Stimulated activated naive B cell treated with anti-CD40 and anti-IgM and Interleukin-4, amounts not matched to agents 10 μg/mL and 1 μg/mL and 100 μg/mL, for 72 hours (primary cell): ENCODE data around the gene SHANK1.
A peak's percentile ranks its signal among the peaks of the same experiment; 100 is the strongest.

ENCODE experiments used
- ATAC-seq, 2 donors: fragments of 150-1000 bp; cut with Tn5 transposase; replicated peaks; 2 replicates each; pipeline ENCODE4 v1.10.0; 2021; ENCODE audit warnings: moderate library complexity in 1 of 2
- DNase-seq: peaks from one replicate; pipeline ENCODE4 v3.0.0; 2021
- H3K27ac Mint-ChIP-seq: one replicate; pipeline ENCODE4 v1.8.0; 2022; ENCODE audit warnings: mild to moderate bottlenecking, mixed read lengths
- H3K27me3 Mint-ChIP-seq, 2 donors: one replicate each; pipeline ENCODE4 v1.8.0; 2022; ENCODE audit warnings: mixed read lengths in 2 of 2
- H3K36me3 Mint-ChIP-seq, 2 donors: one replicate each; pipeline ENCODE4 v1.8.0; 2022; ENCODE audit warnings: mixed read lengths in 2 of 2, mild to moderate bottlenecking in 1 of 2
- H3K4me1 Mint-ChIP-seq, 2 donors: one replicate each; pipeline ENCODE4 v1.8.0; 2022; ENCODE audit warnings: mixed read lengths in 2 of 2, mild to moderate bottlenecking in 1 of 2
- H3K4me3 Mint-ChIP-seq, 2 donors: one replicate each; pipeline ENCODE4 v1.8.0; 2022; ENCODE audit warnings: mild to moderate bottlenecking in 2 of 2, mixed read lengths in 2 of 2, moderate library complexity in 1 of 2
- H3K9me3 Mint-ChIP-seq, 2 donors: one replicate each; pipeline ENCODE4 v1.8.0; 2022; ENCODE audit warnings: mixed read lengths in 2 of 2, mild to moderate bottlenecking in 1 of 2

Gene SHANK1

GRCh38 chr19:50745221-50745620, 25.6 kb upstream of the SHANK1 start:
- H3K27me3 Mint-ChIP-seq: peaks cover 32 to 43% of the 10 kb centered on the region in 2 donors
- H3K4me1 Mint-ChIP-seq: no peaks in the 10 kb centered on the region
- H3K27ac Mint-ChIP-seq: no peak overlapping the region
- H3K36me3 Mint-ChIP-seq: peaks cover 0 to 4% of the 10 kb centered on the region in 2 donors
- DNase-seq (no peak), ATAC-seq (no peak)
- H3K4me3 Mint-ChIP-seq: no peak overlapping the region
- H3K9me3 Mint-ChIP-seq: no peaks in the 10 kb centered on the region

DNA sequence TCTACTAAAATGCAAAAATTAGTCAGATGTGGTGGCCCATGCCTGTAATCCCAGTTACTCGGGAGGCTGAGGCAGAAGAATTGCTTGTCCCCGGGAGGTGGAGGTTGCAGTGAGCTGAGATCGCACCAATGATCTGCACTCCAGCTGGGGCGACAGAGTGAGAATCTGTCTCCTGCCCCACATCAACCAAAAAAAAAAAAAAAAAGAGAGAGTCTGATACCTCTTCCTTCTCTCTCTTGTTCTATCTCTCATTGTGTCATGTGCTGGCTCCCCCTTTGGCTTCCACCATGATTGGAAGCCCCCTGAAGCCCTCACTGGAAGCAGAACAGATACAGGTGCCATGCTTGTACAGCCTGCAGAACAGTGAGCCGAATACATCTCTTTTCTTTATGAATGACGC, 23.9 kb upstream of the SHANK1 start:
- Mint-ChIP-seq H3K27ac (no peak overlapping the region), H3K4me3 (no peak overlapping the region), H3K27me3 (peaks cover 45 to 55% of the 10 kb centered on the region in 2 donors), H3K36me3 (peaks cover 0 to 4% of the 10 kb centered on the region in 2 donors), H3K9me3 (no peaks in the 10 kb centered on the region), H3K4me1 (no peaks in the 10 kb centered on the region)
- no peak for DNase-seq
- no peak for ATAC-seq

GRCh38 chr19:50741179-50741933, 21.8 kb upstream of the SHANK1 start:
- ATAC-seq (no peak), DNase-seq (no peak)
- H3K4me3 Mint-ChIP-seq: no peak overlapping the region
- H3K27me3 Mint-ChIP-seq: peaks cover 55 to 69% of the 10 kb centered on the region in 2 donors
- no peaks in the 10 kb centered on the region for H3K9me3 Mint-ChIP-seq
- H3K36me3 Mint-ChIP-seq: peaks cover 0 to 4% of the 10 kb centered on the region in 2 donors
- no peak overlapping the region for H3K27ac Mint-ChIP-seq
- H3K4me1 Mint-ChIP-seq: no peaks in the 10 kb centered on the region

- Mint-ChIP-seq H3K4me1 (no peaks in the 10 kb centered on the region), H3K9me3 (no peaks in the 10 kb centered on the region), H3K27ac (no peak overlapping the region), H3K4me3 (no peak overlapping the region), H3K27me3 (peaks cover 54 to 68% of the 10 kb centered on the region in 2 donors), H3K36me3 (peaks cover 0 to 4% of the 10 kb centered on the region in 2 donors)
- DNase-seq (no peak), ATAC-seq (no peak)
These were observed 20.4 kb upstream of the SHANK1 start for GRCh38 chr19:50739914-50740426.

- DNase-seq: no peak
- H3K4me1 Mint-ChIP-seq: no peaks in the 10 kb centered on the region
- peaks cover 0 to 4% of the 10 kb centered on the region in 2 donors for H3K36me3 Mint-ChIP-seq
- H3K27ac Mint-ChIP-seq: no peak overlapping the region
- no peaks in the 10 kb centered on the region for H3K9me3 Mint-ChIP-seq
- peaks cover 54 to 73% of the 10 kb centered on the region in 2 donors for H3K27me3 Mint-ChIP-seq
- ATAC-seq: no peak
- H3K4me3 Mint-ChIP-seq: no peak overlapping the region
These were observed 19.7 kb upstream of the SHANK1 start for GRCh38 chr19:50739132-50739913.

- H3K27me3 Mint-ChIP-seq: peaks cover 42 to 69% of the 10 kb centered on the region in 2 donors
- no peaks in the 10 kb centered on the region for H3K9me3 Mint-ChIP-seq
- ATAC-seq (no peak), DNase-seq (no peak)
- no peaks in the 10 kb centered on the region for H3K4me1 Mint-ChIP-seq
- no peak overlapping the region for H3K27ac Mint-ChIP-seq
- H3K36me3 Mint-ChIP-seq: no peaks in the 10 kb centered on the region
- no peak overlapping the region for H3K4me3 Mint-ChIP-seq
These were observed 16.7 kb upstream of the SHANK1 start for GRCh38 chr19:50736338-50736737.

DNA sequence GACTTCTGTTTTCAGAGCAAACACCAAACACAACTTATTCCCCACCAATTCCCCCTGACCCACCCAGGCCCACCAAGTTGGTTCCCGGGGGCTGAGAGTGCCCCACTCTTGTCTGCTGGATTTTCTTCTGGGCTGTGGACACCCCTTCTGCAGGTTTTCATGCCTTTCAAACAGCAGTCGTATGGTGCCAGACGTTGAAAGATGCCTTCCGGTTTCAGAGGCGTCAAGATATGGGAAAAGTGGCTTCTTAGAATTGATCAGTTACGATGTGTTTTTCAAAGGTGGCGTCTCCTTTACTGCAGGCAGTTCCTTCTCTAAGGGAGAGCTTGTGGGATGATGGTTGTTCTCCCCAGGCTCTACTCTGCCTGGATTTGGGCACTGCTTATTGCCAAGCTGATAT, 16.3 kb upstream of the SHANK1 start:
- Mint-ChIP-seq H3K4me1 (no peaks in the 10 kb centered on the region), H3K27ac (no peak overlapping the region), H3K27me3 (peaks cover 41 to 69% of the 10 kb centered on the region in 2 donors), H3K9me3 (no peaks in the 10 kb centered on the region), H3K4me3 (no peak overlapping the region), H3K36me3 (no peaks in the 10 kb centered on the region)
- DNase-seq (no peak), ATAC-seq (no peak)

DNA sequence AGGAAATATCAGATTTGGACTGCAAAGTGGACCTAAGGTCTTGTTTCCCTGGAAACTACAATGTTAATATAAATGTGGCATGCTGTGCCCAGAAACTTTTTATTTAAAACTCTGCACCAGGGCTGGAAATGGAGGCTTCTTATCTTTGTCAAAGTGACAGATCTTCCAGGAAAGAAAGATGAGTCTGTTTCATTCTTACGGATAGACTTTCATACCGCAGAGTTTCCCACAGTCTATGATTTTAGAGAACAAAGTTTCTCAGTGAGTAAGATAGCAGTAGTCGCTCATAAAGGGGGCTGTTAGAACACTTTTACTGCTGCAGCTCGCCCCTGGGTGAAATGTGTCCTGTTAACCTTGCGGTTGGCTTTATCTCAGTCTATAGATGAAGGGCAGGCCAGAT, 10.3 kb upstream of the SHANK1 start:
- H3K27ac Mint-ChIP-seq: no peak overlapping the region
- ATAC-seq (no peak), DNase-seq (no peak)
- peaks cover 40 to 66% of the 10 kb centered on the region in 2 donors for H3K27me3 Mint-ChIP-seq
- peaks cover 8 to 21% of the 10 kb centered on the region in 2 donors for H3K4me1 Mint-ChIP-seq
- H3K4me3 Mint-ChIP-seq: no peak overlapping the region
- H3K36me3 Mint-ChIP-seq: no peaks in the 10 kb centered on the region
- H3K9me3 Mint-ChIP-seq: peaks cover 4% of the 10 kb centered on the region in 2 donors

DNA sequence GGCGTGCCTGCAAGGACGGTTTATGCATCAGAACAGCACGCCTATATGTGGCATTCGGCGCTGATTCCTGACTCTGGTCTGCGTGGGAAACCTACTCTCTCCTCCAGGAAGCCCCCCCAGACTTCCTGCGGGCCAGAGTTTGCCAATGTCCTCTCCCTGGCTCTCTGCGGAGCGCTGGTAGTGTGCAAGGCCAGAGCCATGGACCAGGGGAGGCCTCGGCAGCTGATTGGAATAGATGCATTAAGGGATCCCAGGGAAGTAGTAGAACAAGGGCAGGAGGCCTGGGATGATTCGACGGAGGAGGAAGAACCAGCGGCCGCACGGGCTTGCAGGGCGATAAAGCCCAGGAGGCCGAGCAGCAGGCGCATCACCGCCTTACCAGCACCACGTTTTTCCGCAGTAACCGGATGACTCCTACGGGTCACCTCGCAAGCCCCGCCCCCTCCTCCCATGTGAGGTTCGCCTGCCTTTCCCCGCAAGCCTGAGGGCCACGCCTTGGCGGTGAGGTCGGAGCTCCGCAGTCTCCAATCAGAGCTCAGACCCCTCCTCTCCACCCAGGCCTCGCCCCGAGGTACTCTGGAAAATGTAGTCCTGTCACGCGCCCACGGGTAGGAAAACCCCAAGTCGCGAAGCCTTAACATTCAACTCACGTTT, 8.6 kb upstream of the SHANK1 start:
- ATAC-seq (peak; percentile 55 to 62), DNase-seq (peak; percentile 82)
- Mint-ChIP-seq H3K27ac (peak overlapping the region; percentile 3), H3K4me3 (peak overlapping the region; percentile 7 to 58), H3K36me3 (no peaks in the 10 kb centered on the region), H3K4me1 (peaks cover 14 to 35% of the 10 kb centered on the region in 2 donors), H3K9me3 (peaks cover 4% of the 10 kb centered on the region in 2 donors), H3K27me3 (peaks cover 55 to 65% of the 10 kb centered on the region in 2 donors)

DNA sequence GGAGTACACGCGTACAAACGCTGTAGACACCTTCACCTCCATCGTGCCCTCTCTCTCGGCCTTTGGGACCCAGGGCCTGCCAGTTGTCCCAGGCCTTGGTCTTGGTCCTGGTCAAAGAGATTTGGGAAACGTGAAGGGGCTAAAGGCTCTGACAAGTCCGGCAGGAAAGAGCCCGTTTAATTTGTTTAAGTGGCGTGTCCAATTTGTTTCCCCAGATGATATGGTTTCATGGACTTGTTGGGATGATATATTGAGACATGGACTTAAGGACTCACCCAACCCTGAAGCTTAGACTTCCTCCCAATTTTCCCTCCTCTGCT, 6.3 kb upstream of the SHANK1 start:
- Mint-ChIP-seq H3K4me3 (peak overlapping the region; percentile 90 to 95), H3K27ac (peak overlapping the region; percentile 86), H3K9me3 (peaks cover 4% of the 10 kb centered on the region in 2 donors), H3K27me3 (peaks cover 64 to 72% of the 10 kb centered on the region in 2 donors), H3K36me3 (peaks cover 0 to 1% of the 10 kb centered on the region in 2 donors), H3K4me1 (peaks cover 21 to 44% of the 10 kb centered on the region in 2 donors)
- DNase-seq (no peak), ATAC-seq (no peak)

DNA sequence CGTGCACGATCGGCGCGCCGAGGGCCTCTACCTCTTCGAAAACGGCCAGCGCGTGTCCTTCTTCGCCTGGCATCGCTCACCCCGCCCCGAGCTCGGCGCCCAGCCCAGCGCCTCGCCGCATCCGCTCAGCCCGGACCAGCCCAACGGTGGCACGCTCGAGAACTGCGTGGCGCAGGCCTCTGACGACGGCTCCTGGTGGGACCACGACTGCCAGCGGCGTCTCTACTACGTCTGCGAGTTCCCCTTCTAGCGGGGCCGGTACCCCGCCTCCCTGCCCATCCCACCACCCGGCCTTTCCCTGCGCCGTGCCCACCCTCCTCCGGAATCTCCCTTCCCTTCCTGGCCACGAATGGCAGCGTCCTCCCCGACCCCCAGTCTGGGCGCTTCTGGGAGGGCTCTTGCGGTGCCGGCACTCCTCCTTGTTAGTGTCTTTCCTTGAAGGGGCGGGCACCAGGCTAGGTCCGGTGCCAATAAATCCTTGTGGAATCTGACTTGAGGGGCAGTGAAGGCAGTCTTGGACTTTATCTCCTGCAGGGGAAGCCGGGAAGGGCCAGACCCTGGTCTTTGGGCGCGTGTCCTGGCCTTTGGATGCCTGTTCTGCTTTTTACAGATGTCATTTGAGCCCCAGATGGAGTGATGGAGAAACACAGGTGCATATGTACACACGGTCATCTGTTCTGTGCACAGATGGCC, 5.8 kb upstream of the SHANK1 start:
- Mint-ChIP-seq H3K27me3 (peaks cover 69 to 77% of the 10 kb centered on the region in 2 donors), H3K36me3 (peaks cover 2 to 3% of the 10 kb centered on the region in 2 donors), H3K27ac (peak overlapping the region; percentile 86), H3K9me3 (peaks cover 4% of the 10 kb centered on the region in 2 donors), H3K4me3 (peak overlapping the region; percentile 90 to 95), H3K4me1 (peaks cover 26 to 50% of the 10 kb centered on the region in 2 donors)
- peak; percentile 58 to 64 for ATAC-seq
- DNase-seq: no peak

- H3K4me3 Mint-ChIP-seq: peak overlapping the region; percentile 90 to 95
- peaks cover 6% of the 10 kb centered on the region in 2 donors for H3K36me3 Mint-ChIP-seq
- H3K27ac Mint-ChIP-seq: peak overlapping the region; percentile 59
- peaks cover 76 to 84% of the 10 kb centered on the region in 2 donors for H3K27me3 Mint-ChIP-seq
- DNase-seq (peak; percentile 96), ATAC-seq (peak; percentile 83 to 88)
- H3K4me1 Mint-ChIP-seq: peaks cover 31 to 53% of the 10 kb centered on the region in 2 donors
- H3K9me3 Mint-ChIP-seq: peaks cover 4 to 6% of the 10 kb centered on the region in 2 donors
These were observed 5.1 kb upstream of the SHANK1 start for GRCh38 chr19:50724522-50725217.

DNA sequence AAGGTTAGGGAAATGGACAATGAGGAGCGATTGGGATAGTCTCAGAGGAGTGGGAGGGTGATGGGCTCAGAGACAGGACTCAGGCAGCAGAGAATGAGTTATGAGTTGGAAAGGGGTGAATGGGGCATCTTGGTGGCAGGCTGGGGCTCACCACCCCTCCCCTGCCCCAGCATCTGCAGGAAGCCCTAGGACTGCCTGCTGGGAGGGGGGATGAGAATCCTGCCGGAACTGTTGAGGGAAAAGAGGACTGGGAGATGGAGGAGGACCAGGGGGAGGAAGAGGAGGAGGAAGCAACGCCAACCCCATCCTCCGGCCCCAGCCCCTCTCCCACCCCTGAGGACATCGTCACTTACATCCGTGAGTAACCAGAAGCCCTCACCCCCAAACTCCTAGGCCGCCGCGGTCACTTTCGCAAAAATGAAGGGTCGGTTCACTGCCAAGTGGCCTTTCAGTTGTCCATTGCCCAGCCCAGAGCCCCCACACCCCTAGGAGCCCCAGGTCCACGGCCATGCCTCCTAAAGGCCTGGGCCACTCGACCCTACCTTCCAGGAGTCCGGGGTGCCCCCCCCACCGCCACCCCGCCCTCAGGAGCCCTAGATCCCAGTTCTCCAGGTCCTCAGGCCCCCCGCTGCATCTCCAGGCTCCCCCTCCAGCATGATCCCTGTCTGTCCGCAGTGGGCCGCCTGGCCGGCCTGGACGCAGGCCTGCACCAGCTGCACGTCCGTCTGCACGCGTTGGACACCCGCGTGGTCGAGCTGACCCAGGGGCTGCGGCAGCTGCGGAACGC, 4.3 kb upstream of the SHANK1 start:
- Mint-ChIP-seq H3K4me3 (peak overlapping the region; percentile 90 to 95), H3K27ac (no peak overlapping the region), H3K27me3 (peaks cover 72 to 84% of the 10 kb centered on the region in 2 donors), H3K9me3 (peaks cover 4 to 6% of the 10 kb centered on the region in 2 donors), H3K36me3 (peaks cover 6% of the 10 kb centered on the region in 2 donors), H3K4me1 (peaks cover 31 to 53% of the 10 kb centered on the region in 2 donors)
- ATAC-seq (no peak), DNase-seq (no peak)
